OCI-LY1 (cell line): ENCODE data around the gene NAV1.

Experiments used
- EZH2 ChIP-seq: fragments of 200-600 bp; sonication (generic), shearing (Covaris generic); IDR thresholded peaks from 2 replicates; pipeline ENCODE4 v1.8.0; 2017; ENCODE audit warnings: borderline replicate concordance, mixed run types, mild to moderate bottlenecking, antibody characterized with exemption, low read length, moderate library complexity, mixed read lengths
- TF ChIP-seq, protein P1 (sequence below): fragments of 200-600 bp; sonication (generic), shearing (Covaris generic); IDR thresholded peaks from 2 replicates; pipeline ENCODE4 v1.5.1; 2017; ENCODE audit warnings: mild to moderate bottlenecking, antibody characterized with exemption, low read length, moderate library complexity, mixed read lengths

DNA sequence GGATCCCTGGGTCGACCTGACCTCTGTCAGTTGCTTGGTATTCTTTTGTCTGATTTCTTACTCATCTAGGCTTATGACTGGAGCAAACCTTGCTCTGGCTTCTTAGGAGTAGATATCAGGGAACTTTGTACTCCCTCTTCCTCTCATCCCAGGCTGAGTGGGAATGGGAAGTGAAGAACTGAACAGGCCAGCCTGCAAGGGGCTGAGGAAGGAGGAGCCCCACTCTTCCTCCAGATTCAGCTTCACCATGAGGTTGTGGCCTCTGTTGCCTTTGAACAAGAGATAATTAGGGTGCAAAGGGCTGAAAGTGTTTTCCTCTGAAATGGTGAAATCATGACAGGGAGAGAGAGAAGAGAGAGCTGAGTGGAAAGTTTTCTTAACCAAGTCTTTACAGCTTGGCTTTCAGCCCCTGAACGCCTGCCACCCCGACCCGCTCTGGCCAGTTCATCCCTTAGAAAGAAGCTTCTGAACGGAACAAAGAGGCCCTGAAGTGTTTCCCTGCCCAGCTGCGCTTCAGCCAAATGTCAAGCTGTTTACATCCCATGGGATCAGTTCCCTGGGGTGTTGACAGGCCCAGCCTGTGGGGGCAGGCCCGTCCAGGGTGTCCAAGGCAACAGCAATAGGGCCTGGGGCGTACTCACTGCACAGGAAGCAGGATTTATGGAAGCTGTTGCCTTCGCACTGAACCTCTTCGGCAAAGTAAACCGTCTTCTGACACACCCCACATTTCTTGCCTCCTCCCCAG lies 43.2 kb upstream of the NAV1 start:
- TF ChIP-seq, protein P1, sequence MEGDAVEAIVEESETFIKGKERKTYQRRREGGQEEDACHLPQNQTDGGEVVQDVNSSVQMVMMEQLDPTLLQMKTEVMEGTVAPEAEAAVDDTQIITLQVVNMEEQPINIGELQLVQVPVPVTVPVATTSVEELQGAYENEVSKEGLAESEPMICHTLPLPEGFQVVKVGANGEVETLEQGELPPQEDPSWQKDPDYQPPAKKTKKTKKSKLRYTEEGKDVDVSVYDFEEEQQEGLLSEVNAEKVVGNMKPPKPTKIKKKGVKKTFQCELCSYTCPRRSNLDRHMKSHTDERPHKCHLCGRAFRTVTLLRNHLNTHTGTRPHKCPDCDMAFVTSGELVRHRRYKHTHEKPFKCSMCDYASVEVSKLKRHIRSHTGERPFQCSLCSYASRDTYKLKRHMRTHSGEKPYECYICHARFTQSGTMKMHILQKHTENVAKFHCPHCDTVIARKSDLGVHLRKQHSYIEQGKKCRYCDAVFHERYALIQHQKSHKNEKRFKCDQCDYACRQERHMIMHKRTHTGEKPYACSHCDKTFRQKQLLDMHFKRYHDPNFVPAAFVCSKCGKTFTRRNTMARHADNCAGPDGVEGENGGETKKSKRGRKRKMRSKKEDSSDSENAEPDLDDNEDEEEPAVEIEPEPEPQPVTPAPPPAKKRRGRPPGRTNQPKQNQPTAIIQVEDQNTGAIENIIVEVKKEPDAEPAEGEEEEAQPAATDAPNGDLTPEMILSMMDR: no peak
- TF ChIP-seq EZH2: no peak
